LoVo (cell line): ENCODE measurements around the gene ETV1.
"Not testable (repeated sequence)": the region's sequence is repeated elsewhere in the genome, so short reads cannot be mapped to it uniquely, and the experiment has no call there.

Experiments used
- DNase-seq: peaks from one replicate; pipeline ENCODE4 v3.0.0-alpha.2; 2016; ENCODE audit warnings: low spot score

Gene ETV1

GRCh38 chr7:13932131-13932530, 57.3 kb downstream of the ETV1 start:
- DNase-seq: no peak

GRCh38 chr7:13921062-13921461, 68.4 kb downstream of the ETV1 start:
- DNase-seq: no peak

DNA sequence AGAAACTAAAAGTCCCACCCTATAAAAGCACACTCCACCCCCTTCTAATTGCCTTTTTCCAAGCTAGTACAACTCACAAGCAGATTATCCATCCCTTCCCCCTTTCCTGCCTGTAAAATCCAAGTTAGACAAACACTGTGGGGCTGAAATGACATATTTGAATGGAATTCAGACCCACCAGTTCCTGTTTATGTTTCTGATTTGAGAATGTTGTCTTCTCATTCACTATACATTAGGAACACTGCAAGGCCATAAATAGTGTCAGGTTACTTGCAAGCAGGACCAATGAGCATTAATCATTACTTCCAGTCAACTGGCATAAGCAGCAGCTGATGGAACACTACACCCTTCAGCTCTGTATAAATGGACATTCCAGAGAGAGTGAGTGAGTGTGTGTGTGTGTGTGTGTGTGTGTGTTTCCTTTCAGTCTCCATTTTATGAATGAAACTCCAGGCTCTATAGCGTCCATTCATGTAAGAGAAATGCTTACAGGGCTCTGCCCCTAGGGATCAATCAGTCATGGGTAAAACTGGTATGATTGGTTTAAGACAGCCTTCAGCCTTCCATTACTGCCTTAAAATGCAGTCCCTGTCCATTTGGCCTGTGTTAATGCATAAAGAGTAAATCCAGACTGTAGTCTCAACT, 69.3 kb downstream of the ETV1 start:
- peak; percentile 88 for DNase-seq

DNA sequence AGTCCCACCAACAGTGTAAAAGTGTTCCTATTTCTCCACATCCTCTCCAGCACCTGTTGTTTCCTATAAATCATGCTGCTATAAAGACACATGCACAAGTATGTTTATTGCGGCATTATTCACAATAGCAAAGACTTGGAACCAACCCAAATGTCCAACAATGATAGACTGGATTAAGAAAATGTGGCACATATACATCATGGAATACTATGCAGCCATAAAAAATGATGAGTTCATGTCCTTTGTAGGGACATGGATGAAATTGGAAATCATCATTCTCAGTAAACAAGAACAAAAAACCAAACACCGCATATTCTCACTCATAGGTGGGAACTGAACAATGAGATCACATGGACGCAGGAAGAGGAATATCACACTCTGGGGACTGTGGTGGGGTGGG, 71.1 kb downstream of the ETV1 start:
- not testable (repeated sequence) for DNase-seq

DNA sequence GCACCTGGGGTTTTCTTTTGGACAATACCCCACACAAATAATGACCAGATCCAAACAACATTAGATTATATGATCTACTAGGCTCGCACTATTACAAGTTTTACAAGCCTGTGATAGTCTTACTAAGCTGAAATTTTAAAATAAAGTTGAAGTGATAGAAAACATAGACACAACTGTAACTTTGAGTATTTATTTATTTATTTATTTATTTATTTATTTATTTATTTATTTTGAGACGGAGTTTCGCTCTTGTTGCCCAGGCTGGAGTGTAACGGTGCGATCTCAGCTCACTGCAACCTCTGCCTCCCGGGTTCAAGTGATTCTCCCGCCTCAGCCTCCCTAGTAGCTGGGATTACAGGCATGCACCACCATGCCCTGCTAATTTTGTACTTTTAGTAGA, 72.4 kb downstream of the ETV1 start:
- not testable (repeated sequence) for DNase-seq

GRCh38 chr7:13915891-13916290, 73.6 kb downstream of the ETV1 start:
- DNase-seq: no peak

DNA sequence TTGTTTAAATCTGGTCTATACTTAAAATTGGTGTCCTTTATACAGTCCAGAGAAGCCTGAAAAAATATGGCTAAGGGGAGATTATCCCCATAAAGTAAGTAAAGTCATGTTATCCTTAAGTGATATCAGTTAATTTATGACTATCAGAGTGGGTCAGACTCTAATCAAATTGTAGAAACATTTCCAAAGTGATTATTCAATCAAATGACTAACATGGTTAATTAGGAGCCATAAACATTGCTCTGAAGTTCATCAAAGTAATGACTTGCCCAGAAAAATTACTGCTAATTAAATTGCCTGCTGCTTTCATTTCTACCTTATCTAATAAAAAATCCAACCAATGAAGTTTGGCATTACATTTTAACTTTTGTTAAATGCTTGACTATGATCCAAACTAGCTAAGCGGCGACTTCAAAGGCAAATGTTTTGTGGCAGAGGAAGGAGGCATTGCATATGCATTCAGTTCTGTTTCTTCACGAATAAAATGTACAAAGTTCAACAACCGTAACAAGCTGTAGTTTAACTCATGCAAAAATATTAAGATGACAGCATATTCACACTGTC, 76.7 kb downstream of the ETV1 start:
- peak; percentile 38 for DNase-seq

DNA sequence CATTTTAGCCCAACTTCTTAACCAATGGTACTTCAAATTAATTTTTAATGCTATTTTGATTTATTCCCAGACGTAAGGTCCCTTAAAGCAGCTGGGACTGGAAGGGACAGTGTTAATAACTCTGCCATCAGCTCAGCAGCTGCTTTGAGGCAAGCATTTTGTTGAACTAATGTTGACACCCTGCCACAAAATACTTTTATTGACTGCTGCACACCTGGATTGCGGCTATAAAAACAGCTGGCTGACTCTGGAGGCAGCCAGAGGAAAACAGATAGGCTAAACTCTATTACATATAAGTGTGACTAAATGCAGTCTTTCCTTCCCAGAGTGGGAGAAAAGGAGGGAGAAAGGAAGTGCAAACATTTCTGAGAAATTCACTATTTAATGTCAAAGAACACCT, 77.6 kb downstream of the ETV1 start:
- DNase-seq: no peak

DNA sequence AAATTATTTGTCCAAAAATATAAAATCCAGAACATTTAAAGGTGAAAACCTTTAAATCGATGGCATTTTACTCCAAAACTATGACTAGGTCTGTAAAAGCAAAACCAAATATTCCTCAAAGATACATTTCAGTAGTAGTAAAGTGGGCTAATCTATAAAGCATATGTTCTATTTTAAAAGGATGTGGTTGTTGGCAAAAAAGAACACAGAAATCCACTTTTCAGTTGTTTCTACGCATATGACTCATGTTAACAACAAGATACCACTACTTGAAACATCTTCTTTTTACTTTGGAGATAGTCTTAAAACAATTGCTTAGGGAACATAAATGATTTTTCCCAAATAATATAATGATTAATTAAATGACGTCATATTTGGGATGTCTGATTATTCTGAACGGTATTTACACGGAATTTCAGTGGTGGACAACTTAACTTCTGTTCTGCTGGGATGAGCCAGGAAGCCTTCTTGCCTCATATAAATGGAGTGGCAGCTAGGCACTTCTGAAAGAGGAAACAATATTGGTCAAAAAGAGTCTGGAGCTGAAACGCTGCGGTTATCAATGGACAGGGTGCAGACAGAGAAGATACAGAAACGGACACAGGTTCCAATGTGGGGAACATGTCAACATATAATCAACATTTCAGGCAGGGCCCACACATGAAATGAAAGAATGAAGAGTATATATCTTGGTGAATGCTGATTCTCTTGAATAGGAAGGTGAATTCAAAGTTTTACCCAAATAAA, 78.5 kb downstream of the ETV1 start:
- DNase-seq: no peak

DNA sequence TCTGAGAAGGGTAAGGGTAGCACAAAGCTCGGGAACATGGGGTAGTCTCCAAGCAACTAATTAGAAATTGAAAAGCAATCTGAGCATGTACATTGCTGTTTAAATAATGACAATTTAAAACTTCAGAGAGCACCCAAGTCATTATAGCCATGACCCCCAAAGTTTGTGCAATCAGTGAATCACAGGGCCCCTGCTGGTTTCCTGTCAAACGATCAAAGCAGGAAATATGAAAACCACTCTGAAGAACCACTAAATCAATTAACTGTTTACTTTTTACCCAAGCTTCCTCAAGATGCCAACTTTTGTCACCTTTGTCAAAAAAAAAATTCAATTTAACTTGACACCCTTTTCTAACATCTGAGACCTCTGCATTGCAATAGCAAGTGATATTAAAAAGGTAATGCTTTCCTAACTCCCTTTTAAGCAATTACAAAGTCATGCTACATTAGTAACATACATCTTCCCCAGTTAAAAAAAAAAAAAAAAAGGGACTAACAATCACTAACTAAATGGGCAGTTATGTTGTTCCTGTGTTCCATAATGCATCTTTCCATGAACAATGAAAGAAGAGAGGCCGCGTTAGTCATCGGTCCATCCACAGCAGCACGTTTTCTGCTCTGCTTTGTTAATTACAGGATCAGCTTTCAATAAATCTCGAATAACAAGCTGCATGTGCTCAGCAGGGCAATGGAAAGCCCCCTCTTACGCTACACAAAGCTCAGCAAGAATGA, 80.6 kb downstream of the ETV1 start:
- DNase-seq: peak; percentile 16

DNA sequence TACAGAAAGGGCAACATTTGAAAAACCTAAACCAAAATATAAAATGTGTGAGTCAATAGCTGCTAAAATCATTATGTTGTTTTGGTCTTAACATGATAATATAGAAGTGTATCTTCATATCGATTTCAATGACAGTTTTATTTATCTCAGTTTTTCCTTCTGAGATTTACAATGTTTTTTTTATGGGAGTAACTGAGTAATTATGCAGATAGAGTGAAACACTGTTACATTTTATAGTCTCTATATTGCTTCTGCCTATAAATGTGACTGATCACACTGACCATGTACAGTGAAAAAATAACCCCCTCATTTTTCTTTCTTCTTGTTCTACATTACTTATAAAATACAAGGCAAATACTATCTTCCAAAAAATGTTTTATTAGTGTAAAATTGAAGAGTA, 81.6 kb downstream of the ETV1 start:
- no peak for DNase-seq

- DNase-seq: no peak
Observed at GRCh38 chr7:13904689-13905088, 84.8 kb downstream of the ETV1 start.

DNA sequence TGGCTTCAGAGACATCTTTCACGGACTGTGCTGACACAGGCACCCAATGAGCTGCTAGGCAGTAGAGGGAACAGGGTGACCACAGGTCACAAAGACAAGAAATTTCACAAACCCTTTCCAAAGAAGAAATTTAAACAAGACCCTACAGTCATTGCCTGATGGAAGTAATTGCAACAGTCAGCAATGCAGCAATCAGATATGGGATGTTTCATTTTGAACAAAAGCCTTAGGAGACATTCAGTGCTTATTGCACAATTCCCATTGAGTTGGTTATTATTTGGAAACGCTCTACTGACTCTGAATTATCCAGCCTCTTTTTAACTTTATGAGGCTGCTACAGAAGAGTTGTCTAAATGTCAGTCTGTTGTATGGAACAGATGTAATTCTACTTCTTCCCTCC, 85.5 kb downstream of the ETV1 start:
- DNase-seq: no peak

- DNase-seq: no peak
Observed at GRCh38 chr7:13901577-13901976, 87.9 kb downstream of the ETV1 start.

DNA sequence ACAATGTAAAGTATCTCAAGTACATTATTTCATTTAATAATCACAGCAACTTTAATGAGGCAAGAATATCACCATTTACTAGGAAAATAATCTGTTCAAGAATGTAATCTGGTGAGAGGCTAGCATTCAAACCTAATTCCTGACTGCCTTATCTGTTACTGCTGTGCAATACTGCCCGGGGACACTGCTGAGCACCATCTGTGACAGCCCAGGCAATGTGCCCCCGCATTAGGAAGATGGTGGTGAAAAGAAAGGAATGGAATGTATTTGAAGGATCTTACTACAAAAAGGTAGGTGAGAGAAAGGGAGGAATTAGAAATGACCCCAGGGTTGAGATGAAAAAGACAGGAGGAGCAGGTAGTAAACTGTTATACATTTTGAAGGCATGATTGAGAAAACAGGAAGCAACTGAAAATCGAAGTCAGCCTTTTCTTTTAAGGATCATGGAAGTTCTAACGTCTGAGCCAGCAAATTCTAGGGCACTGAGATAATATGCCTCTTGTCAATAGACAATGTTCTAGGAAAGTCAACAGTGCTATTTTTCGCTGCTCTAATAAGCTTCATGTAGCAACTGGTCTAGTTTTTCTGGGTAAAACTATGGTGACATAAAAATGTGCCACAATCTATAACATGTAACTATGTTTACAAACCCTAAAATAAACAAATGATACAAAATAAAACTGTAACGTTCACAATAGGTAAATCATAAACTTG, 90.4 kb downstream of the ETV1 start:
- no peak for DNase-seq

DNA sequence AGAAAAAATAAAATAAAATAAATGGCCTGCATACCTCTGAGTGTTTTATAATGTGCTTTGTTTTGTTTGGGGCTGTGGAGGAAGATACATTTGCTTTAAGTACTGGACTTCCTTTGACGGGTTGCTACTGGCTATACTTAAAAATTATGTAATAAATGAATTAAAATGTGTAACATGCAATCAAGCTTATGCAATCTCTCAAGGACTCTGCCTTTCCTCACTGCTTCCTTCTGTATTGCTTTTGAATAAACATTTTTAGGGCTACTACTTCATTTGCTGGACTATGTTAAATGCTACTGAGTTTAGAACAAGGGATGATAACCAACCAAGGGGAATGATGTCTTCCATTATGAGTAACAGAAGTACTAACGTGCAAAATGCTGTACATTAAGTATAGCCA, 91.6 kb downstream of the ETV1 start:
- DNase-seq: no peak

- DNase-seq: no peak
Observed at GRCh38 chr7:13894954-13895353, 94.5 kb downstream of the ETV1 start.

- DNase-seq: no peak
Observed at GRCh38 chr7:13894377-13894776, 95.1 kb downstream of the ETV1 start.

- no peak for DNase-seq
Observed at GRCh38 chr7:13890793-13891192, 98.7 kb downstream of the ETV1 start.

GRCh38 chr7:13886356-13886755, 103.1 kb downstream of the ETV1 start:
- no peak for DNase-seq

GRCh38 chr7:13882051-13882450, 107.4 kb downstream of the ETV1 start:
- no peak for DNase-seq

GRCh38 chr7:13880789-13881188, 108.7 kb downstream of the ETV1 start:
- DNase-seq: peak; percentile 28
